ENCODE results near the gene SLC4A9. TPM values are rescaled to one million over a fixed set of nuclear protein-coding genes. Genes with fewer than 3 reads are reported as not detected.

The SLC4A9 gene
- total RNA-seq, 2 experiments from 2014 or later, result not detected

DNA sequence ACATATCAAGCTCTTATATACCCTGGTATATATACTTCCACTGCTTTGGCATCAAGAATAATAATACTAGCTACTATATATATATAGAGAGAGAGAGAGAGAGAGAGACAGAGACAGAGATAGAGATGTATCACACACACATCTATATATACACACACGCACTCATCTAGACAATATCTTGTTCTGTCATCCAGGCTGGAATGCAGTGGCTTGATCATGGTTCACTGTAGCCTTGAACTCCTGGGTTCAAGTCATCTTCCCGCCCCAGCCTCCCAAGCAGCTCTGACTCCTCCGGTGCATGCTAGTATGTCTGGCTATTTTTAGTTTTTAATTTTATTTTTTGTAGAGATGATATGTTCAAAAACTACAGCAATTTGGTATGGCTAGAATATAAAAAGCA, 64.1 kb downstream of the SLC4A9 start:
- ChIA-PET CTCF (no interaction called here), POLR2A (no interaction called here)
- TF ChIP-seq, protein P1, sequence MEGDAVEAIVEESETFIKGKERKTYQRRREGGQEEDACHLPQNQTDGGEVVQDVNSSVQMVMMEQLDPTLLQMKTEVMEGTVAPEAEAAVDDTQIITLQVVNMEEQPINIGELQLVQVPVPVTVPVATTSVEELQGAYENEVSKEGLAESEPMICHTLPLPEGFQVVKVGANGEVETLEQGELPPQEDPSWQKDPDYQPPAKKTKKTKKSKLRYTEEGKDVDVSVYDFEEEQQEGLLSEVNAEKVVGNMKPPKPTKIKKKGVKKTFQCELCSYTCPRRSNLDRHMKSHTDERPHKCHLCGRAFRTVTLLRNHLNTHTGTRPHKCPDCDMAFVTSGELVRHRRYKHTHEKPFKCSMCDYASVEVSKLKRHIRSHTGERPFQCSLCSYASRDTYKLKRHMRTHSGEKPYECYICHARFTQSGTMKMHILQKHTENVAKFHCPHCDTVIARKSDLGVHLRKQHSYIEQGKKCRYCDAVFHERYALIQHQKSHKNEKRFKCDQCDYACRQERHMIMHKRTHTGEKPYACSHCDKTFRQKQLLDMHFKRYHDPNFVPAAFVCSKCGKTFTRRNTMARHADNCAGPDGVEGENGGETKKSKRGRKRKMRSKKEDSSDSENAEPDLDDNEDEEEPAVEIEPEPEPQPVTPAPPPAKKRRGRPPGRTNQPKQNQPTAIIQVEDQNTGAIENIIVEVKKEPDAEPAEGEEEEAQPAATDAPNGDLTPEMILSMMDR (IDR thresholded peaks at IDR 0.05), result no peak
- Mint-ChIP-seq H3K4me3 (no peak overlapping the region), H3K36me3 (ENCODE audit: low read depth) (peaks cover 51% of the 10 kb centered on the region), H3K27ac (peak overlapping the region; percentile 58), H3K9me3 (no peaks in the 10 kb centered on the region), H3K4me1 (ENCODE audit: low read depth) (peaks cover 57% of the 10 kb centered on the region), H3K27me3 (no peaks in the 10 kb centered on the region)
- peaks cover 2% of the 10 kb centered on the region for H3K36me3 ChIP-seq (ENCODE audit: insufficient read depth, low read length)
- DNase-seq (no peak), ATAC-seq (ENCODE audit: poor library complexity) (no peak)
- H3K27ac ChIP-seq (ENCODE audit: low read depth in 1 of 2, low read length in 2 of 2), result no peak overlapping the region
- H3K9me3 ChIP-seq (ENCODE audit: control insufficient read depth in 1 of 2, insufficient read depth in 1 of 2, low read length in 2 of 2), result no peaks in the 10 kb centered on the region
- no peaks in the 10 kb centered on the region for H3K27me3 ChIP-seq (ENCODE audit: control insufficient read depth in 1 of 2, insufficient read depth in 2 of 2, low read length in 2 of 2)
- H3K4me3 ChIP-seq (ENCODE audit: low read length), result no peak overlapping the region
- intact Hi-C loops (cut with DNase I, micrococcal nuclease), result no loop called here
- H3K4me1 ChIP-seq (ENCODE audit: insufficient read depth, low read length), result peaks cover 20% of the 10 kb centered on the region

Other genes with a start within 250 kb of the SLC4A9 start
- gene PURA, start 246.1 kb upstream of the SLC4A9 start, total RNA-seq, result 1 to 10 TPM; 7.0 to 7.9 TPM
- gene IGIP, start 234.3 kb upstream of the SLC4A9 start, total RNA-seq, result 1 to 10 TPM; 1.5 TPM
- gene CYSTM1, start 185.0 kb upstream of the SLC4A9 start, total RNA-seq, result 1 to 10 TPM; 7.2 to 7.4 TPM
- 10 to 100 TPM; 21.3 to 22.0 TPM for gene PFDN1, start 57.1 kb upstream of the SLC4A9 start, total RNA-seq
- gene HBEGF, start 13.6 kb upstream of the SLC4A9 start, total RNA-seq, result 1 to 10 TPM; 3.6 to 4.2 TPM
- gene ANKHD1, start 41.6 kb downstream of the SLC4A9 start, total RNA-seq, result 100 to 1,000 TPM; 202 to 212 TPM
- 10 to 100 TPM; 12.7 to 15.1 TPM for gene EIF4EBP3, start 187.5 kb downstream of the SLC4A9 start, total RNA-seq
- 10 to 100 TPM; 30.9 to 31.6 TPM for gene SRA1, start 197.3 kb downstream of the SLC4A9 start, total RNA-seq
- 10 to 100 TPM; 56.6 to 61.5 TPM for gene APBB3, start 204.4 kb downstream of the SLC4A9 start, total RNA-seq
- gene SLC35A4, start 204.6 kb downstream of the SLC4A9 start, total RNA-seq, result 10 to 100 TPM; 16.9 to 17.8 TPM

Measured in CD4-positive, alpha-beta T cell (primary cell).